NB4 (cell line): ENCODE data around the gene SEPTIN2.

Source experiments
- DNase-seq: peaks from one replicate; pipeline ENCODE4 v3.0.0; 2010; ENCODE audit warnings: low read depth
- H3K4me3 ChIP-seq: one replicate; pipeline ENCODE4 v1.5.1; 2011; ENCODE audit warnings: mild to moderate bottlenecking, low read depth, low read length, moderate library complexity
- CTCF ChIP-seq: IDR thresholded peaks from one replicate; pipeline ENCODE4 v1.5.1; 2012; ENCODE audit warnings: low read depth, low read length
- MAX ChIP-seq: IDR thresholded peaks from 2 replicates; pipeline ENCODE4 v1.6.1; 2011; ENCODE audit warnings: low read depth, low read length
- MYC ChIP-seq: IDR thresholded peaks from 2 replicates; pipeline ENCODE4 v1.6.1; 2011; ENCODE audit warnings: low read depth, low read length
- POLR2A ChIP-seq: IDR thresholded peaks from 2 replicates; pipeline ENCODE4 v1.6.1; 2011; ENCODE audit warnings: mild to moderate bottlenecking; ENCODE audit not compliant: insufficient read length; ENCODE audit errors: extremely low read depth

The SEPTIN2 gene

GRCh38 chr2:241295326-241296095 lies 20.2 kb upstream of the SEPTIN2 start:
- no peak for DNase-seq
- no peak overlapping the region for H3K4me3 ChIP-seq
- TF ChIP-seq POLR2A (no peak), CTCF (no peak), MAX (no peak), MYC (no peak)

- no peak for DNase-seq
- H3K4me3 ChIP-seq, result no peak overlapping the region
- TF ChIP-seq CTCF (no peak), MAX (no peak), MYC (no peak), POLR2A (no peak)
Measured at GRCh38 chr2:241296767-241297166, 19.0 kb upstream of the SEPTIN2 start.

GRCh38 chr2:241298673-241299072 lies 17.1 kb upstream of the SEPTIN2 start:
- DNase-seq, result no peak
- no peak overlapping the region for H3K4me3 ChIP-seq
- TF ChIP-seq MYC, result no peak
- no peak for TF ChIP-seq MAX
- no peak for TF ChIP-seq CTCF
- TF ChIP-seq POLR2A, result no peak

- DNase-seq, result no peak
- no peak for TF ChIP-seq MYC
- no peak for TF ChIP-seq POLR2A
- no peak for TF ChIP-seq CTCF
- TF ChIP-seq MAX, result no peak
Measured at GRCh38 chr2:241300000-241300399, 15.7 kb upstream of the SEPTIN2 start.

GRCh38 chr2:241302083-241302482 lies 13.6 kb upstream of the SEPTIN2 start:
- no peak overlapping the region for H3K4me3 ChIP-seq
- no peak for DNase-seq
- TF ChIP-seq POLR2A, result no peak
- no peak for TF ChIP-seq MAX
- TF ChIP-seq CTCF, result no peak
- TF ChIP-seq MYC, result no peak

More at GRCh38 chr2:241300000-241300399, 15.7 kb upstream of the SEPTIN2 start:
- H3K4me3 ChIP-seq, result no peak overlapping the region
